Vagina (tissue), 2 donors: ENCODE measurements around the gene MS4A2. TPM values are rescaled to one million over a fixed set of nuclear protein-coding genes. Genes with fewer than 3 reads are reported as not detected.

Experiments
- DNase-seq, 2 donors: peaks; one replicate each; pipeline ENCODE4 v3.0.0-alpha.2; 2017; ENCODE audit errors: extremely low spot score in 2 of 2
- H3K27ac ChIP-seq: fragments of 200-600 bp; sonication (generic); one replicate; pipeline ENCODE4 v1.5.1; 2019
- H3K27me3 ChIP-seq: fragments of 200-600 bp; sonication (generic); one replicate; pipeline ENCODE4 v1.5.1; 2019
- H3K36me3 ChIP-seq, 2 donors: fragments of 200-600 bp; sonication (generic); one replicate each; pipeline ENCODE4 v1.5.1; 2017 to 2019
- H3K4me1 ChIP-seq: fragments of 200-600 bp; sonication (generic); one replicate; pipeline ENCODE4 v1.5.1; 2019
- H3K4me3 ChIP-seq, 2 donors: fragments of 200-600 bp; sonication (generic); 1 replicate in 1 of 2; 2 replicates in 1 of 2; pipeline ENCODE4 v1.5.1; 2016 to 2019
- H3K9me3 ChIP-seq: fragments of 200-600 bp; sonication (generic); one replicate; pipeline ENCODE4 v1.5.1; 2019
- POLR2A ChIP-seq, 2 donors: fragments of 450-650 bp; IDR thresholded peaks; one replicate each; pipeline ENCODE4 v1.6.1; 2017; ENCODE audit warnings: antibody characterized with exemption in 2 of 2, mild to moderate bottlenecking in 2 of 2, moderate library complexity in 2 of 2
- POLR2AphosphoS5 ChIP-seq, 2 donors: sonication (generic); formaldehyde crosslinking; IDR thresholded peaks; one replicate each; pipeline ENCODE4 v1.9.0; 2017; ENCODE audit warnings: antibody characterized with exemption in 2 of 2, mild to moderate bottlenecking in 2 of 2, low read depth in 1 of 2; ENCODE audit not compliant: insufficient read depth in 1 of 2
- intact Hi-C: fragments of 100-400 bp; cut with DNase I; formaldehyde crosslinking; loops from one replicate; pipeline ENCODE4 v1.15.1; 2023
- total RNA-seq: library from RNA; depleted of rRNA; stranded (reverse); fragments of >200 nt; gene quantifications from one replicate; pipeline ENCODE4 v1.2.3, GENCODE V29; 2016
- TF ChIP-seq, protein P1 (sequence below), 3 experiments: fragments of 450-650 bp in 2 of 3; fragments of 200-600 bp in 1 of 3; sonication (generic) in 1 of 3; IDR thresholded peaks; one replicate each; pipeline ENCODE4 v1.5.1; 2017 to 2019; ENCODE audit warnings: antibody characterized with exemption in 3 of 3, mild to moderate bottlenecking in 2 of 3, moderate library complexity in 2 of 3

The MS4A2 gene
- total RNA-seq, 1 donor from 2014 or later: 10.3 TPM

DNA sequence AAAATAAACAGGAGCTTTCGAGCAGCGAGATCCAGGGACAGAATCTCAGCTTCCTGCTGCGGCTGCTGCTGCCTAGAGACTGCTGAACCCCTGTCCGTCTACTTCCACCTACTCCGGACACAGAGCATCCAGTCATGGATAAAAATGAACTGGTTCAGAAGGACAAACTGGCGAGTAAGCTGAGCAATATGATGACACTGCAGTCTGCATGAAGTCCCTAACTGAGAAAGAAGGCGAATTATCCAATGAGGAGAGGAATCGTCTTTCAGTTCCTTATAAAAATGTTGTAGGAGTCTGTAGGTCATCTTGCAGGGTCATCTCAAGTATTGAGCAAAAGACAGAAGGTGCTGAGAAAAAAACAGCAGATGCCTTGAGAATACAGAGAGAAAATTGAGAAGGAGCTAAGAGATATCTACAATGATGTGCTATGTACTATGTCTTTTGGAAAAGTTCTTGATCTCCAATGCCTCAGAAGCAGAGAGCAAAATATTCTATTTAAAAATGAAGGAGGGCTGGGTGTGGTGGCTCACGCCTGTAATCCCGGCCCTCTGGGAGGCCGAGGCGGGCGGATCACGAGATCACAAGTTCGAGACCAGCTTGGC lies 11.1 kb upstream of the MS4A2 start:
- intact Hi-C loops: no loop called here
- H3K4me3 ChIP-seq: no peak overlapping the region

DNA sequence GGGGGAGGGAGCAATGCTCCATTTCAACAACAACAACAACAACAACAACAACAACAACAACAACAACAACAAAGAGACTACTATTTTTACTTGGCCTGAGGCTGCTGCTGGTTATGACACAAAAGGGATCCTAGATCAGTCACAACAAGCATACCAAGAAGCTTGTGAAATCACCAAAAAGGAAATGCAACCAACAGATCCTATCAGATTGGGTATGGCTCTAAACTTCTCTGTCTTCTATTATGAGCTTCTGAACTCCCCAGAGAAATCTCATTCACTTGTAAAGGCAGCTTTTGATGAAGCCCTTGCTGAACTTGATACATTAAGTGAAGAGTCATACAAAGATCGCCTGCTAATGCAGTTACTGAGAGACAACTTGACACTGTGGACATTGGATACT lies 10.5 kb upstream of the MS4A2 start:
- Histone ChIP-seq H3K27ac (no peak overlapping the region), H3K27me3 (no peaks in the 10 kb centered on the region), H3K9me3 (no peaks in the 10 kb centered on the region), H3K4me1 (no peaks in the 10 kb centered on the region), H3K36me3 (no peaks in the 10 kb centered on the region), H3K4me3 (no peak overlapping the region)
- intact Hi-C loops: no loop called here
- TF ChIP-seq, protein P1, sequence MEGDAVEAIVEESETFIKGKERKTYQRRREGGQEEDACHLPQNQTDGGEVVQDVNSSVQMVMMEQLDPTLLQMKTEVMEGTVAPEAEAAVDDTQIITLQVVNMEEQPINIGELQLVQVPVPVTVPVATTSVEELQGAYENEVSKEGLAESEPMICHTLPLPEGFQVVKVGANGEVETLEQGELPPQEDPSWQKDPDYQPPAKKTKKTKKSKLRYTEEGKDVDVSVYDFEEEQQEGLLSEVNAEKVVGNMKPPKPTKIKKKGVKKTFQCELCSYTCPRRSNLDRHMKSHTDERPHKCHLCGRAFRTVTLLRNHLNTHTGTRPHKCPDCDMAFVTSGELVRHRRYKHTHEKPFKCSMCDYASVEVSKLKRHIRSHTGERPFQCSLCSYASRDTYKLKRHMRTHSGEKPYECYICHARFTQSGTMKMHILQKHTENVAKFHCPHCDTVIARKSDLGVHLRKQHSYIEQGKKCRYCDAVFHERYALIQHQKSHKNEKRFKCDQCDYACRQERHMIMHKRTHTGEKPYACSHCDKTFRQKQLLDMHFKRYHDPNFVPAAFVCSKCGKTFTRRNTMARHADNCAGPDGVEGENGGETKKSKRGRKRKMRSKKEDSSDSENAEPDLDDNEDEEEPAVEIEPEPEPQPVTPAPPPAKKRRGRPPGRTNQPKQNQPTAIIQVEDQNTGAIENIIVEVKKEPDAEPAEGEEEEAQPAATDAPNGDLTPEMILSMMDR (IDR thresholded peaks at IDR 0.05): no peak
- no peak for TF ChIP-seq POLR2AphosphoS5 (IDR thresholded peaks at IDR 0.05; ENCODE audit: insufficient read depth in 1 of 2, low read depth in 1 of 2)
- no peak for TF ChIP-seq POLR2A (IDR thresholded peaks at IDR 0.05)
- no peak for DNase-seq

More for the DNA sequence above, 11.1 kb upstream of the MS4A2 start:
- Histone ChIP-seq H3K27ac (no peak overlapping the region), H3K36me3 (no peaks in the 10 kb centered on the region), H3K9me3 (no peaks in the 10 kb centered on the region), H3K4me1 (no peaks in the 10 kb centered on the region), H3K27me3 (no peaks in the 10 kb centered on the region)
- TF ChIP-seq POLR2A (IDR thresholded peaks at IDR 0.05): no peak
- TF ChIP-seq POLR2AphosphoS5 (IDR thresholded peaks at IDR 0.05; ENCODE audit: insufficient read depth in 1 of 2, low read depth in 1 of 2): no peak
- TF ChIP-seq, protein P1 (IDR thresholded peaks at IDR 0.05): no peak
- DNase-seq: no peak

DNA sequence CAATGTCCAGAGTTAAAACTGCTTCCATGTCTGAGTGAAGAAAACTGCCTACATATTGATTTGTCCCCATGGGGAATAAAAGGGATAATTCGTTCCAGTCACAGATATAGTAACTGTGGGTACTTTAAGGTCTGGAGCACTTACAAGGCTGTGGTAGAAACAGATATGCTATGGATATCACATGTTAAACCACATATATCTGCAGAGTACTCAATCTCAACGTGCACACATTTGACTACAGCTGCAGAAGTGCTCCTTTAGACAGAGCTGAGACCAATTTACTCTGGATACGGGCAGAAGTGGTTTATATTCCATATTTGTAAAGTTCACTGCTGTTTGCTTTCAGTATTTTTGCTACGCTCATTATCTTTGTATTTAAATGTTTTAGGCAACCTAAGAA lies 9.7 kb upstream of the MS4A2 start:
- DNase-seq: no peak
- no peak overlapping the region for H3K27ac ChIP-seq
- intact Hi-C loops: no loop called here
- no peaks in the 10 kb centered on the region for H3K9me3 ChIP-seq
- H3K4me1 ChIP-seq: no peaks in the 10 kb centered on the region
- H3K36me3 ChIP-seq: no peaks in the 10 kb centered on the region
- TF ChIP-seq, protein P1 (IDR thresholded peaks at IDR 0.05): no peak
- TF ChIP-seq POLR2A (IDR thresholded peaks at IDR 0.05) (no peak), POLR2AphosphoS5 (IDR thresholded peaks at IDR 0.05; ENCODE audit: insufficient read depth in 1 of 2, low read depth in 1 of 2) (no peak)
- no peaks in the 10 kb centered on the region for H3K27me3 ChIP-seq
- H3K4me3 ChIP-seq: no peak overlapping the region

DNA sequence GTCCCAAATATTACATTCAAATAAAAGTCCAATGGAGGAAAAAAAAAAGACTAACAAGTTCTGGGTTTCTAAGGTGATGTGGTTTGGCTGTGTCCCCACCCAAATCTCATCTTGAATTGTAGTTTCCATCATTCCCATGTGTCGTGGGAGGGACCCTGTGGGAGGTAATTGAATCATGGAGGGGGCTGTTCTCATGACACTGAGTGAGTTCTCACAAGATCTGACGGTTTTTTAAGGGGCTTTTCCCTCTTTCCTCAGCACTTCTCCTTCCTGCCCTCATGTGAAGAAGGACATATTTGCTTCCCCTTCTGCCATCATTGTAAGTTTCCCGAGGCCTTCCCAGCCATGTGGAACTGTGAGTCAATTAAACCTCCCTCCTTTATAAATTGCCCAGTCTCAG lies 7.9 kb upstream of the MS4A2 start:
- H3K27me3 ChIP-seq: no peaks in the 10 kb centered on the region
- no peaks in the 10 kb centered on the region for H3K9me3 ChIP-seq
- H3K36me3 ChIP-seq: no peaks in the 10 kb centered on the region
- H3K27ac ChIP-seq: no peak overlapping the region
- H3K4me3 ChIP-seq: no peak overlapping the region
- TF ChIP-seq POLR2AphosphoS5 (IDR thresholded peaks at IDR 0.05; ENCODE audit: insufficient read depth in 1 of 2, low read depth in 1 of 2) (no peak), POLR2A (IDR thresholded peaks at IDR 0.05) (no peak)
- TF ChIP-seq, protein P1 (IDR thresholded peaks at IDR 0.05): no peak
- no peak for DNase-seq
- no peaks in the 10 kb centered on the region for H3K4me1 ChIP-seq
- intact Hi-C loops: no loop called here

DNA sequence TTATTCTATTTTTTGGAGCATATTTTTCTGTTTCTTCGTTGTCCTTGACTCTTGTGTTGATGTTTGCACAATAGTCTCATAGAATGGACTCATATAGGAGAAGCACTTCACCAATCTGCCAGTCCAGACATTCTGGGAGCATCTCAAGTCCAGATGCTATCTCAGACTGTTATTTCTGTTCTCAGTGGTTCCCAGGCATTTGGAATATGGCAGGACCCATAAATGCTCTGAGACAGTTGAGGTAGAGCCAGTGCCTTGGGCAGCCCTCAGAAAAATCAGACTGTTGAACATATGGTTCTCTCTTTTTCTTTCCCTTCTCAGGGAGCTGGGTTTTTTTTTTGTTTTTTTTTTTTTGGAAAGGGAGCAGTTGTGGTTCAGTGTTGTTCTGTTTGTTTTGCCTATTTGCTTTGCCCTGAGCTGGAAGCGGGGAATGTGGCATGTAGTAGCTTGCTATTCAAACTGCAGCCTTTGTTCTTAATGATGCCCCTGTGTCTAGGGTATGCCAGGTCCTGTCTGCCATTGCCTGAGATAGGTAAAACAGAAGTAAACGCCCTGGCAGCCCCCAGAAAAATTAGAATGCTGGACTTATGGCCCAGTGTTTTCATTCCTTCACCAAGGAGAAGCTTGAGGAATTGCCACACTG lies 3.7 kb upstream of the MS4A2 start:
- no peaks in the 10 kb centered on the region for H3K36me3 ChIP-seq
- no peaks in the 10 kb centered on the region for H3K9me3 ChIP-seq
- H3K4me1 ChIP-seq: no peaks in the 10 kb centered on the region
- no peak overlapping the region for H3K4me3 ChIP-seq
- no peak overlapping the region for H3K27ac ChIP-seq
- no peaks in the 10 kb centered on the region for H3K27me3 ChIP-seq
- intact Hi-C loops: no loop called here
- TF ChIP-seq, protein P1 (IDR thresholded peaks at IDR 0.05): no peak
- no peak for TF ChIP-seq POLR2AphosphoS5 (IDR thresholded peaks at IDR 0.05; ENCODE audit: insufficient read depth in 1 of 2, low read depth in 1 of 2)
- TF ChIP-seq POLR2A (IDR thresholded peaks at IDR 0.05): no peak
- no peak for DNase-seq
